SU-DHL-6 (cell line): ENCODE results near the gene TRIM5.
A peak's percentile ranks its signal among the peaks of the same experiment; 100 is the strongest.

ENCODE experiments used
- EZH2phosphoT487 ChIP-seq: fragments of 200-600 bp; sonication (generic), shearing (Covaris generic); conservative IDR thresholded peaks from 2 replicates; pipeline ENCODE4 v1.6.1; 2018; ENCODE audit warnings: mild to moderate bottlenecking, antibody characterized with exemption, low read length, moderate library complexity, mixed read lengths
- TF ChIP-seq, protein P1 (sequence below): fragments of 200-600 bp; sonication (generic); IDR thresholded peaks from one replicate; pipeline ENCODE4 v1.5.1; 2017; ENCODE audit warnings: antibody characterized with exemption, mild to moderate bottlenecking, low read length, moderate library complexity; ENCODE audit not compliant: insufficient read depth, poor library complexity, severe bottlenecking

DNA sequence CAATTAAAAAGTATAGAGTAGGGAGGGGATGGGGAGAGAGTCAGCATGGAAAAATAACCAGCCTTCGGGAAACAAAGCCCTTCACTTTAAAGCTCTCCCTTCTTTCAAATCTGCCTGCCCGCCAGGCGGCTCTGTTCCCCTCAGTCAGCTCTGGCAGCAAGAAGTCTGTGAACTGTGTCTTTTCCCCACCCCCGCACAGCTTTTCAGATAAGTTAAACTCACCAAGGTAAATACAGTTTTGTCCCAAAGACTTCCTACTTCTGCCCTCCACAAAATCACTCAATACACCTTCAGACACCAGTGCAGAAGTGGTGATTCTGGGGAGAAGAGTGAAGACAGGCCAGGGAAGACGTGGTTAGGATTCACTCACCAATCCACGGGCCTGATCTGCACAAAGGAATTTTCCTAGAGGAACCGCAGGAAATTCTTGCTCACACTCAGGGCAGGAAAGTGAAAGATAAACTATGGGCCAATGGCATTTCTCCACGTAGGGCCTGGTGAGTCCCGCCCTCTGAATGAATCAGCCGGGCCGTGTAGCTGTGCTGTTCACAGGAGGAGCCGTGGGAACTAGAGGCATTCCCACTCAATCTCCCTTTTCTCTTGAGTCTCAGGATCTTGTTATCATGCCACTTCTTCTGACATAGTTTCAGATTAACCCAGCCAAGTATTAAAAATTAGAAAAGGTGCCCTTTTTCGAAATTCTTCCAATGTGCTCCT, at the start of gene TRIM5:
- TF ChIP-seq, protein P1, sequence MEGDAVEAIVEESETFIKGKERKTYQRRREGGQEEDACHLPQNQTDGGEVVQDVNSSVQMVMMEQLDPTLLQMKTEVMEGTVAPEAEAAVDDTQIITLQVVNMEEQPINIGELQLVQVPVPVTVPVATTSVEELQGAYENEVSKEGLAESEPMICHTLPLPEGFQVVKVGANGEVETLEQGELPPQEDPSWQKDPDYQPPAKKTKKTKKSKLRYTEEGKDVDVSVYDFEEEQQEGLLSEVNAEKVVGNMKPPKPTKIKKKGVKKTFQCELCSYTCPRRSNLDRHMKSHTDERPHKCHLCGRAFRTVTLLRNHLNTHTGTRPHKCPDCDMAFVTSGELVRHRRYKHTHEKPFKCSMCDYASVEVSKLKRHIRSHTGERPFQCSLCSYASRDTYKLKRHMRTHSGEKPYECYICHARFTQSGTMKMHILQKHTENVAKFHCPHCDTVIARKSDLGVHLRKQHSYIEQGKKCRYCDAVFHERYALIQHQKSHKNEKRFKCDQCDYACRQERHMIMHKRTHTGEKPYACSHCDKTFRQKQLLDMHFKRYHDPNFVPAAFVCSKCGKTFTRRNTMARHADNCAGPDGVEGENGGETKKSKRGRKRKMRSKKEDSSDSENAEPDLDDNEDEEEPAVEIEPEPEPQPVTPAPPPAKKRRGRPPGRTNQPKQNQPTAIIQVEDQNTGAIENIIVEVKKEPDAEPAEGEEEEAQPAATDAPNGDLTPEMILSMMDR = peak; percentile 73
- no peak for TF ChIP-seq EZH2phosphoT487
